GM19193 (cell line): ENCODE data around the gene SRP54.

Source experiments
- POLR2A ChIP-seq: IDR thresholded peaks from 4 replicates; pipeline ENCODE4 v1.6.1; 2011; ENCODE audit not compliant: insufficient read depth, insufficient read length; ENCODE audit errors: extremely low read depth

The SRP54 gene

GRCh38 chr14:35073486-35073885 is 90.7 kb downstream of the SRP54 start:
- TF ChIP-seq POLR2A = no peak

- no peak for TF ChIP-seq POLR2A
These were observed 95.3 kb downstream of the SRP54 start for GRCh38 chr14:35078082-35078481.
